Fibroblast of lung (primary cell): ENCODE data around the gene SCUBE1. TPM values are rescaled to one million over a fixed set of nuclear protein-coding genes. Genes with fewer than 3 reads are reported as not detected.
"Not testable (repeated sequence)": the region's sequence is repeated elsewhere in the genome, so short reads cannot be mapped to it uniquely, and the experiment has no call there.

Experiments used
- DNase-seq, 2 donors: peaks; one replicate each; pipeline versions ENCODE4 v3.0.0 to v3.0.0-alpha.2; 2010; ENCODE audit warnings: low read depth in 2 of 2
- H2AFZ ChIP-seq: 2 replicates; pipeline ENCODE4 v1.5.1; 2012; ENCODE audit warnings: low read length, control low read depth, inconsistent platforms
- H3K27ac ChIP-seq: 2 replicates; pipeline ENCODE4 v1.5.1; 2011; ENCODE audit warnings: low read length, control low read depth; ENCODE audit not compliant: insufficient read depth
- H3K27me3 ChIP-seq: 2 replicates; pipeline ENCODE4 v1.5.1; 2011; ENCODE audit warnings: mild to moderate bottlenecking, low read length; ENCODE audit not compliant: control insufficient read depth, insufficient read depth
- H3K36me3 ChIP-seq: 2 replicates; pipeline ENCODE4 v1.5.1; 2011; ENCODE audit warnings: low read length; ENCODE audit not compliant: control insufficient read depth, insufficient read depth
- H3K4me1 ChIP-seq: 2 replicates; pipeline ENCODE4 v1.5.1; 2011; ENCODE audit warnings: low read length; ENCODE audit not compliant: control insufficient read depth, insufficient read depth; ENCODE audit errors: extremely low read depth
- H3K4me2 ChIP-seq: 2 replicates; pipeline ENCODE4 v1.5.1; 2011; ENCODE audit warnings: low read length, control low read depth; ENCODE audit not compliant: insufficient read depth; ENCODE audit errors: extremely low read depth
- H3K4me3 ChIP-seq, 4 experiments: fragments of 200-600 bp in 1 of 4; sonication (generic) in 1 of 4; replicated peaks in 1 of 4; 2 replicates each; pipeline ENCODE4 v1.5.1; 2011 to 2016; ENCODE audit warnings: low read length in 4 of 4, low read depth in 3 of 4, mild to moderate bottlenecking in 3 of 4, control low read depth in 2 of 4, inconsistent platforms in 1 of 4, mixed read lengths in 1 of 4; ENCODE audit not compliant: insufficient read depth in 1 of 4; ENCODE audit errors: control extremely low read depth in 1 of 4
- H3K79me2 ChIP-seq: 2 replicates; pipeline ENCODE4 v1.5.1; 2012; ENCODE audit warnings: mild to moderate bottlenecking, low read length, inconsistent platforms; ENCODE audit not compliant: control insufficient read depth, insufficient read depth
- H3K9ac ChIP-seq: 2 replicates; pipeline ENCODE4 v1.5.1; 2011; ENCODE audit warnings: mild to moderate bottlenecking, low read length, control low read depth; ENCODE audit not compliant: insufficient read depth
- H3K9me3 ChIP-seq: 2 replicates; pipeline ENCODE4 v1.5.1; 2012; ENCODE audit warnings: low read depth, low read length; ENCODE audit not compliant: control insufficient read depth, insufficient read depth
- H4K20me1 ChIP-seq: 2 replicates; pipeline ENCODE4 v1.5.1; 2011; ENCODE audit warnings: low read length; ENCODE audit not compliant: control insufficient read depth, insufficient read depth; ENCODE audit errors: extremely low read depth
- EZH2 ChIP-seq: IDR thresholded peaks from 2 replicates; pipeline ENCODE4 v1.5.1; 2012; ENCODE audit warnings: low read length, control low read depth, mild to moderate bottlenecking; ENCODE audit errors: missing control alignments
- polyA plus RNA-seq, 2 donors: library from polyadenylated mRNA; depleted of rRNA in 1 of 2; stranded (reverse) in 1 of 2; unstranded in 1 of 2; fragments of >200 nt; gene quantifications; 2 replicates each; pipeline ENCODE4 v1.2.1, GENCODE V29; 2011 to 2012; ENCODE audit warnings: missing spikeins in 1 of 2
- total RNA-seq: library from RNA; depleted of rRNA; stranded (reverse); fragments of >200 nt; gene quantifications from 2 replicates; pipeline ENCODE4 v1.2.1, GENCODE V29; 2014
- TF ChIP-seq, protein P1 (sequence below), 2 donors: IDR thresholded peaks in 1 of 2; conservative IDR thresholded peaks in 1 of 2; 1 replicate in 1 of 2; 2 replicates in 1 of 2; pipeline ENCODE4 v1.5.1; 2011 to 2012; ENCODE audit warnings: low read length in 2 of 2, control low read depth in 1 of 2, inconsistent platforms in 1 of 2, low read depth in 1 of 2, mild to moderate bottlenecking in 1 of 2

The SCUBE1 gene
- total and polyA plus RNA-seq, 2 donors (not counting 1 experiment from before 2014, with no cell fraction given), result 0.17 TPM; not detected in 1

DNA sequence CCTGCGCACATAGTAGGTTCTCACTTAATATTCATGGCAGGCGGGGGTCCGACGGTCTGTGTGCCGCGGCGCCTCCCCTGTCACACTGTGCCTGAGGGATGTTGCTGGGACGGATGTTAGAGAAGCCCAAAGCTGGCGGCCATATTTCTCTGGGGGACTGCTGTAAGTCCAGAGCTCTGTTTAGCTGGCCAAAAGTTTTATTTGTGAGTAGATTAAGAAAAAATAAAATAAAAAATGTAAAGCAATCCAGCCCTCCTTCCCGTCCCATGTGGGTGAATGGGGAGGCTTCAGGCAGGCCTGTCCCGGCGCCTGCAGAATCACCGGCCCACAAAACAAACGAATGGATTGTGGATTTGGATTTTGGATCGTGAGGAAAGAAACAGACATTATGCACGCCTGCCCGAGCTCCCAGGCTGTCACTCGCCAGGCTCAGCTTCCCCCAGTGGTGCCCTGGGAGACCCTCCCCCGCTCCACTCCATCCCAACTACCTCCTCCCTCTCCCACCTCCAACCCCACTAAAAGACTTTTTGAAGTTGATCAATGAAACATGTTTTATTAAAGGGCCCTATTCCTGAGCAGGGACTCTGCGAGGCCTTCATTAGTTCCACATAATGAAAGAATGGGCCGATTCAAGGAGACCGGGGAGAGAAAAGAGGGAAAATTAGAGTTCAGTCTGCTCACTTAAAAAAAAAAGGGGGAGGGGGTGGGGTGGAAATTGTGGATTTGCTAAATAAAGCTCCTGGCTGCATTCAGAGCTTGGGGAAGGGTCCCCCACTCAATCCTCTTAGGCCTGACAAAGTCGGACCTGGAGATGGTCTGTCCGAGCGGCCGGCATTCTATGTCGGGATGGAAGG lies 20.4 kb upstream of the SCUBE1 start:
- Histone ChIP-seq H3K27ac (no peak overlapping the region), H3K36me3 (no peaks in the 10 kb centered on the region), H3K79me2 (no peaks in the 10 kb centered on the region), H3K9me3 (no peaks in the 10 kb centered on the region), H3K4me2 (no peak overlapping the region), H2AFZ (no peak overlapping the region), H3K4me3 (no peak overlapping the region), H3K9ac (no peak overlapping the region), H3K27me3 (no peaks in the 10 kb centered on the region), H4K20me1 (no peaks in the 10 kb centered on the region), H3K4me1 (no peaks in the 10 kb centered on the region)
- TF ChIP-seq EZH2, result no peak
- TF ChIP-seq, protein P1, sequence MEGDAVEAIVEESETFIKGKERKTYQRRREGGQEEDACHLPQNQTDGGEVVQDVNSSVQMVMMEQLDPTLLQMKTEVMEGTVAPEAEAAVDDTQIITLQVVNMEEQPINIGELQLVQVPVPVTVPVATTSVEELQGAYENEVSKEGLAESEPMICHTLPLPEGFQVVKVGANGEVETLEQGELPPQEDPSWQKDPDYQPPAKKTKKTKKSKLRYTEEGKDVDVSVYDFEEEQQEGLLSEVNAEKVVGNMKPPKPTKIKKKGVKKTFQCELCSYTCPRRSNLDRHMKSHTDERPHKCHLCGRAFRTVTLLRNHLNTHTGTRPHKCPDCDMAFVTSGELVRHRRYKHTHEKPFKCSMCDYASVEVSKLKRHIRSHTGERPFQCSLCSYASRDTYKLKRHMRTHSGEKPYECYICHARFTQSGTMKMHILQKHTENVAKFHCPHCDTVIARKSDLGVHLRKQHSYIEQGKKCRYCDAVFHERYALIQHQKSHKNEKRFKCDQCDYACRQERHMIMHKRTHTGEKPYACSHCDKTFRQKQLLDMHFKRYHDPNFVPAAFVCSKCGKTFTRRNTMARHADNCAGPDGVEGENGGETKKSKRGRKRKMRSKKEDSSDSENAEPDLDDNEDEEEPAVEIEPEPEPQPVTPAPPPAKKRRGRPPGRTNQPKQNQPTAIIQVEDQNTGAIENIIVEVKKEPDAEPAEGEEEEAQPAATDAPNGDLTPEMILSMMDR (conservative IDR thresholded peaks at IDR 0.05 in 1 of 2, IDR thresholded peaks at IDR 0.05 in 1 of 2; ENCODE audit: low read depth in 1 of 2, low read length in 2 of 2), result no peak
- DNase-seq, result no peak

DNA sequence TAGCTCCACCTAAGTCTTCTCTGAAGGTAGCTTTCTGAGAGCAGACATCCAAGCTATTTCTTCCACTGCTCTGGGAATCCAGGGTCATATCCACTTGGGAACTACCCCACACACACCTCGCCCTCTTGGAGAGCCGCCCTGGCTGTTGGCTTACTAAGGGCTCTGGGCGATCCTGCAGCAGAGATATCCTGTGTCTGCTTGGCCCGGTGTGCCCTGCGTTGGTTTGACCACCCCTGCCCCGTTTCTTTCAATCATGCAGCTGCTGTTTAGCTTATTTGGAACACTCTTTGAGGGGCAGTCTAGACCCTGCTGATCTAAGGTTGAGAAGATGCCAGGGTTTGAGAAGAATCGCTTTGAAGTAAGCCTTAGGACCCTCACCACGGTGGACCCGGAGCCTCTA lies 17.4 kb upstream of the SCUBE1 start:
- no peaks in the 10 kb centered on the region for H3K79me2 ChIP-seq
- TF ChIP-seq, protein P1 (conservative IDR thresholded peaks at IDR 0.05 in 1 of 2, IDR thresholded peaks at IDR 0.05 in 1 of 2; ENCODE audit: low read depth in 1 of 2, low read length in 2 of 2), result no peak
- TF ChIP-seq EZH2, result no peak
- H3K27ac ChIP-seq, result no peak overlapping the region
- no peak overlapping the region for H3K4me3 ChIP-seq
- no peak overlapping the region for H3K9ac ChIP-seq
- H3K4me2 ChIP-seq, result no peak overlapping the region
- H3K9me3 ChIP-seq, result no peaks in the 10 kb centered on the region
- DNase-seq, result no peak
- H3K36me3 ChIP-seq, result no peaks in the 10 kb centered on the region
- no peak overlapping the region for H2AFZ ChIP-seq
- no peaks in the 10 kb centered on the region for H4K20me1 ChIP-seq
- no peaks in the 10 kb centered on the region for H3K4me1 ChIP-seq
- no peaks in the 10 kb centered on the region for H3K27me3 ChIP-seq

DNA sequence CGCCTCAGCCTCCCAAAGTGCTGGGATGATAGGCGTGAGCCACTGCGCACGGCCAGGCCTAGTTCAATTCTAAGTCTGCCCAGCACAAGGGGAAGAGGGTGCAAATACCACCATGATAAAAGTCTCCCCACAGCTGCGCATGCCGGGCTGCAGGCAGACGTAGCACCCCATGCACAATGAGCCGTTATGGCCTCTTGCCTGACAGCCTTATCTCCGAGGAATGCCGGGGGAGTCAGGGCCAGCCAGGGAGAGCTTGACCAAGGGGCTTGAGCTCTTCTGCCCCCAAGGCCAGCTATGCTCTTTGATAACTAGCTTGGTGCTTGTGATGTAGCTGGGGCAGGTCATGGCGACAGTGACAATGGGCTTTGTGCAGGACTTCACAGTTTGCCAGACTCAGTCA lies 13.7 kb upstream of the SCUBE1 start:
- TF ChIP-seq, protein P1 (conservative IDR thresholded peaks at IDR 0.05 in 1 of 2, IDR thresholded peaks at IDR 0.05 in 1 of 2; ENCODE audit: low read depth in 1 of 2, low read length in 2 of 2), result no peak
- TF ChIP-seq EZH2, result no peak
- no peak overlapping the region for H3K4me3 ChIP-seq
- H3K9me3 ChIP-seq, result no peaks in the 10 kb centered on the region
- H4K20me1 ChIP-seq, result no peaks in the 10 kb centered on the region
- no peaks in the 10 kb centered on the region for H3K36me3 ChIP-seq
- no peak for DNase-seq
- no peak overlapping the region for H2AFZ ChIP-seq
- no peaks in the 10 kb centered on the region for H3K4me1 ChIP-seq
- H3K27ac ChIP-seq, result no peak overlapping the region
- H3K79me2 ChIP-seq, result no peaks in the 10 kb centered on the region
- no peak overlapping the region for H3K4me2 ChIP-seq
- H3K9ac ChIP-seq, result no peak overlapping the region
- H3K27me3 ChIP-seq, result no peaks in the 10 kb centered on the region

DNA sequence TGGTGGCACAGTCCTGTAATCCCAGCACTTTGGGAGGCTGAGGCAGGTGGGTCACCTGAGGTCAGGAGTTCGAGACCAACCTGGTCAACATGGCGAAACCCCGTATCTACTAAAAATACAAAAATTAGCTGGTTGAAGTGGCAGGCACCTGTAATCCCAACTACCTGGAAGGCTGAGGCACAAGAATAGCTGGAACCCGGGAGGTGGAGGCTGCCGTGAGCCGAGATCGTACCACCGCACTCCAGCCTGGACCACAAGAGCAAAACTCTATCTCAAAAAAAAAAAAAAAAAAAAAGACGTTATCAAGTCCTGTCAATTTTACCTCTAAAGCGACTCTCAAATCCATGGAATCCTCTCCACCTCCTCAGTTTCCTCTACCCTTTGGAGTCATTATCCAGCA lies 12.5 kb upstream of the SCUBE1 start:
- H3K4me1 ChIP-seq, H3K9me3 ChIP-seq, H3K79me2 ChIP-seq, H4K20me1 ChIP-seq, H3K9ac ChIP-seq, H3K4me3 ChIP-seq, DNase-seq, H3K27me3 ChIP-seq, H2AFZ ChIP-seq, H3K36me3 ChIP-seq, H3K27ac ChIP-seq, H3K4me2 ChIP-seq: not testable (repeated sequence)
